Glutamatergic neuron (in vitro differentiated cells): ENCODE results near the gene GUCA2A. TPM values are rescaled to one million over a fixed set of nuclear protein-coding genes. Genes with fewer than 3 reads are reported as not detected.

Experiments
- DNase-seq: peaks from one replicate; pipeline ENCODE4 v3.0.0; 2022
- H3K27ac Mint-ChIP-seq: one replicate; pipeline ENCODE4 v1.8.0; 2020; ENCODE audit warnings: mild to moderate bottlenecking, mixed read lengths, inconsistent platforms; ENCODE audit not compliant: unreplicated experiment
- H3K27me3 Mint-ChIP-seq: one replicate; pipeline ENCODE4 v1.8.0; 2020; ENCODE audit warnings: mild to moderate bottlenecking, moderate library complexity, mixed read lengths, inconsistent platforms; ENCODE audit not compliant: unreplicated experiment
- H3K36me3 Mint-ChIP-seq: one replicate; pipeline ENCODE4 v1.8.0; 2020; ENCODE audit warnings: mild to moderate bottlenecking, mixed read lengths, inconsistent platforms; ENCODE audit not compliant: unreplicated experiment
- H3K4me1 Mint-ChIP-seq: one replicate; pipeline ENCODE4 v1.8.0; 2020; ENCODE audit warnings: mild to moderate bottlenecking, low read depth, mixed read lengths, inconsistent platforms; ENCODE audit not compliant: unreplicated experiment
- H3K4me3 Mint-ChIP-seq: one replicate; pipeline ENCODE4 v1.8.0; 2020; ENCODE audit warnings: mild to moderate bottlenecking, mixed read lengths, inconsistent platforms; ENCODE audit not compliant: unreplicated experiment
- H3K9me3 Mint-ChIP-seq: one replicate; pipeline ENCODE4 v1.8.0; 2020; ENCODE audit warnings: mild to moderate bottlenecking, moderate library complexity, mixed read lengths, inconsistent platforms; ENCODE audit not compliant: unreplicated experiment
- total RNA-seq: library from RNA; stranded (reverse); fragmentation: NEBNext Ultra II Directional; extraction: Animal tissue kit (Norgen Biotek cat#: 25700); gene quantifications from one replicate; pipeline ENCODE4 v1.2.1, GENCODE V29; 2021; ENCODE audit not compliant: unreplicated experiment
- TF ChIP-seq, protein P1 (sequence below): fragments of 200-600 bp; sonication (generic); IDR thresholded peaks from one replicate; pipeline ENCODE4 v1.5.0; 2021; ENCODE audit not compliant: partially characterized antibody, unreplicated experiment

The GUCA2A gene
- total RNA-seq, 1 donor from 2014 or later, result not detected

DNA sequence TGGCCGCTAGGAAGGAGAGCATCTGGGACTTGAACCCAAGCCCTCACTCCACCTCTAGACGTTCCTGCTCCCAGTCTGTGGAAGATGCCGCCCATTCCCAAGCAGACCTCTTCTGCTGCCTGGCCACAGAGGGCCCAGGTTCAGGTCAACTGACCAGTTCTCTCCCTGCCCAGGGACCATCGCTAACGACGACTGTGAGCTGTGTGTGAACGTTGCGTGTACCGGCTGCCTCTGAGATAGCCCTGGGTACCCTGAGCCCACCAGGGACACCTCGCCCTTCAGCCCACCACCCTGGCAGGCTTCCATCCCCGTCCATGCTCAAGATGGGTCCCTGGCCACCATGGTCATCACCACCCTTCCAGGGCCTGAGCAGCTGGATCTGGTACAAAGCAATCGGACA, 9.2 kb downstream of the GUCA2A start:
- H3K27me3 Mint-ChIP-seq, result no peaks in the 10 kb centered on the region
- peaks cover 3% of the 10 kb centered on the region for H3K9me3 Mint-ChIP-seq
- H3K4me3 Mint-ChIP-seq, result no peak overlapping the region
- H3K4me1 Mint-ChIP-seq, result no peaks in the 10 kb centered on the region
- no peaks in the 10 kb centered on the region for H3K36me3 Mint-ChIP-seq
- DNase-seq, result no peak
- no peak overlapping the region for H3K27ac Mint-ChIP-seq
- TF ChIP-seq, protein P1, sequence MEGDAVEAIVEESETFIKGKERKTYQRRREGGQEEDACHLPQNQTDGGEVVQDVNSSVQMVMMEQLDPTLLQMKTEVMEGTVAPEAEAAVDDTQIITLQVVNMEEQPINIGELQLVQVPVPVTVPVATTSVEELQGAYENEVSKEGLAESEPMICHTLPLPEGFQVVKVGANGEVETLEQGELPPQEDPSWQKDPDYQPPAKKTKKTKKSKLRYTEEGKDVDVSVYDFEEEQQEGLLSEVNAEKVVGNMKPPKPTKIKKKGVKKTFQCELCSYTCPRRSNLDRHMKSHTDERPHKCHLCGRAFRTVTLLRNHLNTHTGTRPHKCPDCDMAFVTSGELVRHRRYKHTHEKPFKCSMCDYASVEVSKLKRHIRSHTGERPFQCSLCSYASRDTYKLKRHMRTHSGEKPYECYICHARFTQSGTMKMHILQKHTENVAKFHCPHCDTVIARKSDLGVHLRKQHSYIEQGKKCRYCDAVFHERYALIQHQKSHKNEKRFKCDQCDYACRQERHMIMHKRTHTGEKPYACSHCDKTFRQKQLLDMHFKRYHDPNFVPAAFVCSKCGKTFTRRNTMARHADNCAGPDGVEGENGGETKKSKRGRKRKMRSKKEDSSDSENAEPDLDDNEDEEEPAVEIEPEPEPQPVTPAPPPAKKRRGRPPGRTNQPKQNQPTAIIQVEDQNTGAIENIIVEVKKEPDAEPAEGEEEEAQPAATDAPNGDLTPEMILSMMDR, result no peak

DNA sequence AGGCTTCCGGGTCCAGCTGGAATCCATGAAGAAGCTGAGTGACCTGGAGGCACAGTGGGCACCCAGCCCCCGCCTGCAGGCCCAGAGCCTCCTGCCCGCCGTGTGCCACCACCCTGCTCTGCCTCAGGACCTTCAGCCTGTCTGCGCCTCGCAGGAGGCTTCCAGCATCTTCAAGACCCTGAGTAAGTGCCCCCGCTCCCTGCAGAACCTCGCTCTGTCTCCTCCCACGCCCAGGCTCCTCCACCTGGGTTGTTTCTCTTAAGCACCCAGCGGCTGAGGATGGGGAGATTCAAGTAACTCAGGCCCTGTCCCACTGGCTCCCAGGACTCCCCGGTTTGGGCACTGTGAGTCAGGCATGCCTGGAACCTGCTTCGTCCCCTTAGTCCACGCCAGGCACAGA, 9.9 kb downstream of the GUCA2A start:
- DNase-seq, result no peak
- TF ChIP-seq, protein P1, result no peak
- Mint-ChIP-seq H3K9me3 (peaks cover 3% of the 10 kb centered on the region), H3K4me3 (no peak overlapping the region), H3K4me1 (no peaks in the 10 kb centered on the region), H3K27ac (no peak overlapping the region), H3K36me3 (no peaks in the 10 kb centered on the region), H3K27me3 (no peaks in the 10 kb centered on the region)

DNA sequence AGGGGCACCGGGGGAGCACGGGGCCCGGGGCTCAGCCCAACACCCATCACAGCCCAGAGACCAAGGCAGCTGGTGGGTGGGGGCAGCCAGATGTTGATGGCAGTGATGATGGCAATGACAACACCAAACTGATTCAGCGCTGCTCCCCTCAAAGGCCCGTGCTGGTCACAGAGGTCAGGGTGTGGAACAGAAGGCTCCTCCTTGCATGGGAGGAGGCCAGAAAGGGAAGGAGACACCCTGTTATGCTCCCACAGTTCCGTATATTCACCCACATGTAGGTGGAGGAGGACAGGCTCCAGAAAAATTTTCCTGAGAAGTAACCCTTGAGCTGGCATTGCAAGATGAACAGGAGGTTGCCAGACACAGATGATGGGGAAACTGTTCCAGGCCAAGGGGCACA, 10.9 kb downstream of the GUCA2A start:
- Mint-ChIP-seq H3K36me3 (no peaks in the 10 kb centered on the region), H3K9me3 (peaks cover 3% of the 10 kb centered on the region), H3K27me3 (no peaks in the 10 kb centered on the region), H3K4me1 (no peaks in the 10 kb centered on the region), H3K27ac (no peak overlapping the region), H3K4me3 (no peak overlapping the region)
- TF ChIP-seq, protein P1, result no peak
- DNase-seq, result no peak

DNA sequence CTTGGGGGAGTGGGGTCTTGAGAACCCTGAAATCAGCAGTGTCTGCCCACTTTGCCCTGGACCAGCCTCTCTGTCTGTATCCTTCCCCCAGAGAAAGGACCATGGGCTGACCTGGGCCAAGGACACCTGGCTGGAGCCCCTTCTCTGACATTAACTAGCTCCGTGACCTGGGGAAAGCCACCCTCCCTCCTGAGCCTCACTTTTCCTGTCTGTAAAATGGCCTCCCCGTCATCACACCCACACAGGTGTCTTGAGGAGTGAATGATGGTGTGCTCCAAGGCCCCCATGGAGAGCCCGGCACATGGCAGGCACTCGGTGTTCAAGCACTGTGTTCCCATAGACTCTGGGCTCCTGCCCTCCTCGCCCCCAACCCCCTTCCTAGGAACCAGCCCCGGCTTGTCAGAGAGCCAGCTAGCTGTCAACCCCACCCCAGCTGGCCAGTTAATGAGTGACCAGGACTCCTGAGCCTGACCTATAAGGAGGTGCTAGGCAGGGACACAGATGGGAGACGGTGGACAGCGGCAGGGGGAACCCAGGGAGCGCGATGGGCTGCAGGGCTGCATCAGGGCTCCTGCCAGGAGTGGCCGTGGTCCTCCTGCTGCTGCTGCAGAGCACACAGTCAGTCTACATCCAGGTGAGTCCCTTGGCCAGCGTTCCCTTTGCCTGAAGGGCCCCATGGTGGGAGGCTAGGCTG, 11.5 kb downstream of the GUCA2A start, which contains the start of gene GUCA2B:
Gene GUCA2B, plus strand, starts transcription at position 504 of the 694 bp plus-strand sequence. Its CDS starts 41 bp downstream, at position 545.
- Mint-ChIP-seq H3K4me1 (no peaks in the 10 kb centered on the region), H3K36me3 (no peaks in the 10 kb centered on the region), H3K27ac (peak within 1 kb of the TSS; percentile 50), H3K9me3 (peaks cover 3% of the 10 kb centered on the region), H3K27me3 (no peaks in the 10 kb centered on the region), H3K4me3 (no peak within 1 kb of the TSS)
- TF ChIP-seq, protein P1, result no peak
- DNase-seq, result no peak

DNA sequence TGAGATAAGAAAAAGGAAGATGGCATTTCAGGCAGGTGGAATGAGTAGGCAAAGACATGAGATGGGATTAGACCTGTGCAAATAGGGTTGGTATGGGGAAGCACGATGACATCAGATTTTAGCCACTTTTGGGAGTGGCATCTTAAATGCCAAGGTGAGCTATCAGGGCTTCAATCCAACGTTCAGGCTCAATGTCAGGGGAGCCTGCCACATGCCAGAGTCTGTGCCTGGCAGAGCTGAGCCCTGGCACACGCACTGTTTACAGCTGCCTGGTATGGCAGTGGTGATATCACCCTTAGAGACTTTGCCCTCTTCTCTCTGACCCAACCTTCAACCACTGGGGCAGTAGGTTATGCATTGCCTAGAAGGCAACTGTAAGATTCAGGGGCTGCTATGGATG, 12.4 kb downstream of the GUCA2A start:
- Mint-ChIP-seq H3K27ac (no peak overlapping the region), H3K27me3 (no peaks in the 10 kb centered on the region), H3K9me3 (no peaks in the 10 kb centered on the region), H3K4me1 (no peaks in the 10 kb centered on the region), H3K4me3 (no peak overlapping the region), H3K36me3 (no peaks in the 10 kb centered on the region)
- DNase-seq, result no peak
- TF ChIP-seq, protein P1, result no peak
